ENCODE measurements around the gene CMIP. TPM values are rescaled to one million over a fixed set of nuclear protein-coding genes. Genes with fewer than 3 reads are reported as not detected.
A peak's percentile ranks its signal among the peaks of the same experiment; 100 is the strongest.

Gene CMIP
- total RNA-seq, 4 donors from 2014 or later = 63.9 to 89.9 (median 70.0) TPM

DNA sequence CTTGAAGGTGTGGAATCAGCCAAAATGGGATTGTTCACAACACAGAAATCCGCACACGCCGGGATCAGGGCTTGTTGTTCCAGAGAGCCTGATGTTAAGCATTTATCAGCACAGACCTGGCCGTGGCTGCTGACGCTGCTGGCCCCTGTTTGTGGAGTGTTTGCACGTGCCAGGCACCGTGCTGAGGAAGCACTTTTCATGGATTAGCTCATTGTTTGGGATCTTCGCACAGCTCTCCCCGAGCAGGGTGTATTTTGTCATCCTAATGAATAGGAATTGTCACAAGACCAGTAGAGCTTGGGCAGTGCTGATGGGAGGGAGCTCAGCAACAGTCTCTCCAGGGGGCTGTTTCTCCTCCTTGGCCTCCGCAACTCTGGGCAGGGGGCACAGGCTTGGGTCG, 174.1 kb downstream of the CMIP start:
- WGBS = 65% methylated on average over 10 of the region's 11 CpGs
- no peak overlapping the region for H3K4me3 ChIP-seq
- no peaks in the 10 kb centered on the region for H3K9me3 ChIP-seq
- peaks cover 43% of the 10 kb centered on the region for H3K4me1 ChIP-seq
- H3K27ac ChIP-seq = no peak overlapping the region
- TF ChIP-seq POLR2AphosphoS5 (IDR thresholded peaks at IDR 0.05) (no peak), EP300 (IDR thresholded peaks at IDR 0.05) (no peak), POLR2A (IDR thresholded peaks at IDR 0.05) (no peak)
- TF ChIP-seq, protein P1, sequence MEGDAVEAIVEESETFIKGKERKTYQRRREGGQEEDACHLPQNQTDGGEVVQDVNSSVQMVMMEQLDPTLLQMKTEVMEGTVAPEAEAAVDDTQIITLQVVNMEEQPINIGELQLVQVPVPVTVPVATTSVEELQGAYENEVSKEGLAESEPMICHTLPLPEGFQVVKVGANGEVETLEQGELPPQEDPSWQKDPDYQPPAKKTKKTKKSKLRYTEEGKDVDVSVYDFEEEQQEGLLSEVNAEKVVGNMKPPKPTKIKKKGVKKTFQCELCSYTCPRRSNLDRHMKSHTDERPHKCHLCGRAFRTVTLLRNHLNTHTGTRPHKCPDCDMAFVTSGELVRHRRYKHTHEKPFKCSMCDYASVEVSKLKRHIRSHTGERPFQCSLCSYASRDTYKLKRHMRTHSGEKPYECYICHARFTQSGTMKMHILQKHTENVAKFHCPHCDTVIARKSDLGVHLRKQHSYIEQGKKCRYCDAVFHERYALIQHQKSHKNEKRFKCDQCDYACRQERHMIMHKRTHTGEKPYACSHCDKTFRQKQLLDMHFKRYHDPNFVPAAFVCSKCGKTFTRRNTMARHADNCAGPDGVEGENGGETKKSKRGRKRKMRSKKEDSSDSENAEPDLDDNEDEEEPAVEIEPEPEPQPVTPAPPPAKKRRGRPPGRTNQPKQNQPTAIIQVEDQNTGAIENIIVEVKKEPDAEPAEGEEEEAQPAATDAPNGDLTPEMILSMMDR (IDR thresholded peaks at IDR 0.05) = no peak
- no peaks in the 10 kb centered on the region for H3K27me3 ChIP-seq
- DNase-seq (ENCODE audit: low spot score in 2 of 2) = no peak
- peaks cover 23% of the 10 kb centered on the region for H3K36me3 ChIP-seq

DNA sequence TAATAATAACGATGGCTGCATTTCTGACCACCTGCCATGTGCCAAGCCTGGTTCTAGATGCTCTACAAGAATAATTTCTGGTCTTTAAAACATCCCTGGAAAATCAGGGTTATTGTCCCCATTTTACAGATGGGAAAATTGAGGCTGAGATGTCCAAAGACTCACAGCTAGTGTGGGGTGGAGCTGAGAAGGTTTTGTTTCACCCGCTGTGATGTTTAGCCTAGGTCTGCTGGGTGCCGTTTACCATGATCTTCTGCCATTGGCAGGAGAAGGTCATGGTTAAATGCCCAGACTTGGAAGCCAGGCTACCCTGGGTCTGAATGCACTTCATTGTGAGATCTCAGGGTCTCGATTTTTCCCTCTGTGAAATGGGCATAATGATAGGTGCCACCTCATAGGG, 175.4 kb downstream of the CMIP start:
- 86% methylated on average over 4 of the region's 4 CpGs for WGBS
- no peaks in the 10 kb centered on the region for H3K9me3 ChIP-seq
- H3K4me3 ChIP-seq = no peak overlapping the region
- H3K4me1 ChIP-seq = peaks cover 55% of the 10 kb centered on the region
- DNase-seq (ENCODE audit: low spot score in 2 of 2) = no peak
- H3K36me3 ChIP-seq = peaks cover 23% of the 10 kb centered on the region
- no peaks in the 10 kb centered on the region for H3K27me3 ChIP-seq
- H3K27ac ChIP-seq = no peak overlapping the region
- no peak for TF ChIP-seq POLR2A (IDR thresholded peaks at IDR 0.05)
- TF ChIP-seq, protein P1 (IDR thresholded peaks at IDR 0.05) = no peak
- TF ChIP-seq EP300 (IDR thresholded peaks at IDR 0.05) = no peak
- TF ChIP-seq POLR2AphosphoS5 (IDR thresholded peaks at IDR 0.05) = no peak

DNA sequence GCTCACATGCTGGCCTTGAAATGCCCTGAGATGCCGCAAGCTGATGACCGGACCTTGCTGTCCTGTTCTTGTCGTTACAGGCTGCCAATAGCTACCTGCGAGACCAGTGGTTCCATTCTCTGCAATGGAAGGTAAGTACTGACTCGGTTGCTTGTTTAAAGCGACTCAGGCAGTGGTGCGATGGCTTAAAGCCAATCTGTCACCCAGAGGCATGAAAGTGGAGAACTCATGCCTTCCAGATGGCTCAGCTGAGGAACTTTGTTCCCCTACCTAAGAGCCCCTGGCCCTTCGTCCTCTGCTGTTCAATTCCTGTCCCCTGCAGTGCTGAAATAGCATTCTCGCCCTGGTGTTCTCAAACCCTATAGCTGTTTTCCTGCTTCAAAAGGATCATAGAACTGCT, 176.2 kb downstream of the CMIP start:
- WGBS = 68% methylated on average over 8 of the region's 9 CpGs
- Histone ChIP-seq H3K27ac (peak overlapping the region; percentile 52), H3K4me1 (peaks cover 60% of the 10 kb centered on the region)

DNA sequence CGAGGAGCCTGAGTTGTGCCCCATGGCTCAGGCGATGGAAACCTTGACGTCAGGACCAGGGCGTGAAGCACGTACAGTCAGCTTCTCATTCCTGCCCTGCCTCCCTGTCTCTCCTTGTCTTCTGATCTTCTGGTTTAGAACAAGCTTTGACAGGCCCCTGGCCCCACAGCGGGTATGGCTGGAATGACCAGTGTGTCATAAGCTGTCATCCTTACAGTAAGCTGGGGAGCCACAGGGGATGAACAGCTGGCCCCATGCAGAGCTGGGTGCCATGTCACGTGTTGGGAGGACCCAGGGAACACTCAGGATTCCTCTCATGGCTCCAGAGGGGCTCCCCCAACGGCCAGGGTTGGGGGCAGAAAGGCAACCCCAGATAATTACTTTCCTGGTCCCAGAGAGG, 176.9 kb downstream of the CMIP start:
- no peaks in the 10 kb centered on the region for H3K9me3 ChIP-seq
- H3K27me3 ChIP-seq = no peaks in the 10 kb centered on the region
- H3K36me3 ChIP-seq = peaks cover 20% of the 10 kb centered on the region
- peaks cover 58% of the 10 kb centered on the region for H3K4me1 ChIP-seq
- no peak for TF ChIP-seq POLR2AphosphoS5 (IDR thresholded peaks at IDR 0.05)
- no peak for TF ChIP-seq EP300 (IDR thresholded peaks at IDR 0.05)
- no peak for TF ChIP-seq POLR2A (IDR thresholded peaks at IDR 0.05)
- TF ChIP-seq, protein P1 (IDR thresholded peaks at IDR 0.05) = no peak
- DNase-seq (ENCODE audit: low spot score in 2 of 2) = no peak
- WGBS = 49% methylated on average over 5 of the region's 8 CpGs
- no peak overlapping the region for H3K4me3 ChIP-seq
- peak overlapping the region; percentile 52 for H3K27ac ChIP-seq

More for the DNA sequence above, 176.2 kb downstream of the CMIP start:
- TF ChIP-seq POLR2A (IDR thresholded peaks at IDR 0.05) (no peak), EP300 (IDR thresholded peaks at IDR 0.05) (no peak), POLR2AphosphoS5 (IDR thresholded peaks at IDR 0.05) (no peak)
- TF ChIP-seq, protein P1 (IDR thresholded peaks at IDR 0.05) = no peak
- DNase-seq (ENCODE audit: low spot score in 2 of 2) = no peak
- Histone ChIP-seq H3K4me3 (no peak overlapping the region), H3K9me3 (no peaks in the 10 kb centered on the region), H3K27me3 (no peaks in the 10 kb centered on the region), H3K36me3 (peaks cover 23% of the 10 kb centered on the region)

DNA sequence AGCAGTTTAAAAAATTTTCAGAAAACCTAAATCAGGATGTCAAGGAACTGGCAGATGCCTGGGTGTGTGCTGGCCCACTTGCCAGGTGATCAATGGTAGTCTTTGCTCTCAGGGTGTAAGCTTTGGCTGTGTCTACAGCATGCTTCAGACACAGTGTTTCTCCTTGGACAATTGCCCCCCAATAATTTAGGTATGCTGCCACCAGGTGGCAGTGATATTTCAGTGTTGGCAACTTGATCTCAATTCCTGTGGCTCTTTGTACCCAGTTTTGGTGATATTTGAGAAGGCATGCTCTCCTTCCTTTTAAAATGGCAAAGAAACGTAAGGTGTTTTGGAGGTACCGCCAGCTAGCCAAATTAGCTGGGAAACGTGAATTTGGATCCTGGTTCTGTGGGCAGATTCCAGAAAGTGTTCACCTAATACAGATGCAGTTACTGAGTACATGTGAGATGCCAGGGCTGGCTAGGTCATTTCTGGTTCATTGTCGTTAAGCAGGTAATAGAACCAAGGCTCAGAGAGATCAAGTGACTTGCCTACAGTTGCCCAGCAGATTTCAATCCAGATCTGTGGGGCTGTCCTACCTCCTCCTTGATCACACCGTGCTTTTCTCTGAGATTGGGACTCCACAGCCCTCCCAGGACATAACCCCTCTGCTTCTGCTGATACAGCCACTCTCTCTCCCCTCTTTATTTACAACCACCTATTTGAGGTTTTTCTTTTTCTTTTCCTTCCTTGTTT, 178.9 kb downstream of the CMIP start:
- peaks cover 43% of the 10 kb centered on the region for H3K4me1 ChIP-seq
- H3K27me3 ChIP-seq = no peaks in the 10 kb centered on the region
- WGBS = 52% methylated on average over 5 of the region's 5 CpGs
- DNase-seq (ENCODE audit: low spot score in 2 of 2) = no peak
- TF ChIP-seq, protein P1 (IDR thresholded peaks at IDR 0.05) = peak; percentile 17 to 22
- no peak for TF ChIP-seq POLR2AphosphoS5 (IDR thresholded peaks at IDR 0.05)
- no peak for TF ChIP-seq POLR2A (IDR thresholded peaks at IDR 0.05)
- H3K27ac ChIP-seq = no peak overlapping the region
- H3K9me3 ChIP-seq = no peaks in the 10 kb centered on the region
- H3K36me3 ChIP-seq = no peaks in the 10 kb centered on the region
- H3K4me3 ChIP-seq = no peak overlapping the region
